K562 (cell line): ENCODE results near the gene ABCA3.

Source experiments
- BRD9 ChIP-seq: fragments of 450-650 bp; IDR thresholded peaks from 2 replicates; pipeline ENCODE4 v1.6.1; 2018; ENCODE audit warnings: low read depth; ENCODE audit not compliant: partially characterized antibody
- CTCF ChIP-seq, 3 experiments: IDR thresholded peaks in 2 of 3; conservative IDR thresholded peaks in 1 of 3; 2 replicates each; pipeline ENCODE4 v1.5.1; 2011 to 2012; ENCODE audit warnings: low read length in 3 of 3, mild to moderate bottlenecking in 3 of 3, control low read depth in 2 of 3, improper control_type of control experiment in 1 of 3, inconsistent platforms in 1 of 3, low read depth in 1 of 3, mixed read lengths in 1 of 3, moderate library complexity in 1 of 3; ENCODE audit not compliant: insufficient read depth in 2 of 3
- HMG20B ChIP-seq: fragments of 250-450 bp; sonication (Bioruptor Pico); IDR thresholded peaks from 2 replicates; pipeline ENCODE4 v1.5.0; 2021; ENCODE audit warnings: mild to moderate bottlenecking
- KDM1A ChIP-seq, 2 experiments: fragments of 450-650 bp; IDR thresholded peaks; 2 replicates each; pipeline ENCODE4 v1.6.1; 2016; ENCODE audit warnings: mild to moderate bottlenecking in 2 of 2
- RBFOX2 ChIP-seq: fragments of 200-400 bp; formaldehyde crosslinking; IDR thresholded peaks from 2 replicates; pipeline ENCODE4 v1.6.1; 2017; ENCODE audit warnings: low read depth, mild to moderate bottlenecking, low read length, moderate library complexity
- SNRNP70 ChIP-seq: fragments of 200-400 bp; formaldehyde crosslinking; optimal IDR thresholded peaks from 2 replicates; pipeline ENCODE3; 2017; ENCODE audit warnings: low read depth, low read length
- TF ChIP-seq, protein P1 (sequence below): fragments of 150-350 bp; IDR thresholded peaks from 2 replicates; pipeline ENCODE4 v1.6.1; 2014; ENCODE audit warnings: low read depth, mild to moderate bottlenecking, low read length, borderline replicate concordance
- TF ChIP-seq, protein P2 (sequence below), 2 experiments: fragments of 150-350 bp in 1 of 2; IDR thresholded peaks; 2 replicates each; pipeline ENCODE4 v1.6.1; 2012 to 2016; ENCODE audit warnings: low read depth in 2 of 2, low read length in 2 of 2, mild to moderate bottlenecking in 1 of 2, moderate library complexity in 1 of 2

GRCh38 chr16:2226918-2227317, 113.6 kb downstream of the ABCA3 start:
- TF ChIP-seq, protein P1, sequence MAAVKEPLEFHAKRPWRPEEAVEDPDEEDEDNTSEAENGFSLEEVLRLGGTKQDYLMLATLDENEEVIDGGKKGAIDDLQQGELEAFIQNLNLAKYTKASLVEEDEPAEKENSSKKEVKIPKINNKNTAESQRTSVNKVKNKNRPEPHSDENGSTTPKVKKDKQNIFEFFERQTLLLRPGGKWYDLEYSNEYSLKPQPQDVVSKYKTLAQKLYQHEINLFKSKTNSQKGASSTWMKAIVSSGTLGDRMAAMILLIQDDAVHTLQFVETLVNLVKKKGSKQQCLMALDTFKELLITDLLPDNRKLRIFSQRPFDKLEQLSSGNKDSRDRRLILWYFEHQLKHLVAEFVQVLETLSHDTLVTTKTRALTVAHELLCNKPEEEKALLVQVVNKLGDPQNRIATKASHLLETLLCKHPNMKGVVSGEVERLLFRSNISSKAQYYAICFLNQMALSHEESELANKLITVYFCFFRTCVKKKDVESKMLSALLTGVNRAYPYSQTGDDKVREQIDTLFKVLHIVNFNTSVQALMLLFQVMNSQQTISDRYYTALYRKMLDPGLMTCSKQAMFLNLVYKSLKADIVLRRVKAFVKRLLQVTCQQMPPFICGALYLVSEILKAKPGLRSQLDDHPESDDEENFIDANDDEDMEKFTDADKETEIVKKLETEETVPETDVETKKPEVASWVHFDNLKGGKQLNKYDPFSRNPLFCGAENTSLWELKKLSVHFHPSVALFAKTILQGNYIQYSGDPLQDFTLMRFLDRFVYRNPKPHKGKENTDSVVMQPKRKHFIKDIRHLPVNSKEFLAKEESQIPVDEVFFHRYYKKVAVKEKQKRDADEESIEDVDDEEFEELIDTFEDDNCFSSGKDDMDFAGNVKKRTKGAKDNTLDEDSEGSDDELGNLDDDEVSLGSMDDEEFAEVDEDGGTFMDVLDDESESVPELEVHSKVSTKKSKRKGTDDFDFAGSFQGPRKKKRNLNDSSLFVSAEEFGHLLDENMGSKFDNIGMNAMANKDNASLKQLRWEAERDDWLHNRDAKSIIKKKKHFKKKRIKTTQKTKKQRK: no peak
- no peak for TF ChIP-seq RBFOX2
- TF ChIP-seq KDM1A (IDR thresholded peaks at IDR 0.05): no peak
- no peak for TF ChIP-seq CTCF (IDR thresholded peaks at IDR 0.05 in 2 of 3, conservative IDR thresholded peaks at IDR 0.05 in 1 of 3; ENCODE audit: insufficient read depth in 2 of 3, low read depth in 1 of 3, low read length in 3 of 3)
- TF ChIP-seq BRD9: no peak
- TF ChIP-seq SNRNP70: no peak
- TF ChIP-seq, protein P2, sequence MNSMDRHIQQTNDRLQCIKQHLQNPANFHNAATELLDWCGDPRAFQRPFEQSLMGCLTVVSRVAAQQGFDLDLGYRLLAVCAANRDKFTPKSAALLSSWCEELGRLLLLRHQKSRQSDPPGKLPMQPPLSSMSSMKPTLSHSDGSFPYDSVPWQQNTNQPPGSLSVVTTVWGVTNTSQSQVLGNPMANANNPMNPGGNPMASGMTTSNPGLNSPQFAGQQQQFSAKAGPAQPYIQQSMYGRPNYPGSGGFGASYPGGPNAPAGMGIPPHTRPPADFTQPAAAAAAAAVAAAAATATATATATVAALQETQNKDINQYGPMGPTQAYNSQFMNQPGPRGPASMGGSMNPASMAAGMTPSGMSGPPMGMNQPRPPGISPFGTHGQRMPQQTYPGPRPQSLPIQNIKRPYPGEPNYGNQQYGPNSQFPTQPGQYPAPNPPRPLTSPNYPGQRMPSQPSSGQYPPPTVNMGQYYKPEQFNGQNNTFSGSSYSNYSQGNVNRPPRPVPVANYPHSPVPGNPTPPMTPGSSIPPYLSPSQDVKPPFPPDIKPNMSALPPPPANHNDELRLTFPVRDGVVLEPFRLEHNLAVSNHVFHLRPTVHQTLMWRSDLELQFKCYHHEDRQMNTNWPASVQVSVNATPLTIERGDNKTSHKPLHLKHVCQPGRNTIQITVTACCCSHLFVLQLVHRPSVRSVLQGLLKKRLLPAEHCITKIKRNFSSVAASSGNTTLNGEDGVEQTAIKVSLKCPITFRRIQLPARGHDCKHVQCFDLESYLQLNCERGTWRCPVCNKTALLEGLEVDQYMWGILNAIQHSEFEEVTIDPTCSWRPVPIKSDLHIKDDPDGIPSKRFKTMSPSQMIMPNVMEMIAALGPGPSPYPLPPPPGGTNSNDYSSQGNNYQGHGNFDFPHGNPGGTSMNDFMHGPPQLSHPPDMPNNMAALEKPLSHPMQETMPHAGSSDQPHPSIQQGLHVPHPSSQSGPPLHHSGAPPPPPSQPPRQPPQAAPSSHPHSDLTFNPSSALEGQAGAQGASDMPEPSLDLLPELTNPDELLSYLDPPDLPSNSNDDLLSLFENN (IDR thresholded peaks at IDR 0.05; ENCODE audit: low read depth in 2 of 2, low read length in 2 of 2): no peak
- no peak for TF ChIP-seq HMG20B (CRISPR knock-in tag)
